K562 (cell line): ENCODE measurements around the gene MINK1. TPM values are rescaled to one million over a fixed set of nuclear protein-coding genes. Genes with fewer than 3 reads are reported as not detected.

Experiments
- ATAC-seq: fragments of 200-7000 bp; cut with Tn5 transposase; 3 replicates; pipeline ENCODE4 v1.9.1; 2020; ENCODE audit warnings: moderate library complexity
- BruUV-seq: library from RNA; stranded (reverse); fragments of 400-500 nt; replicated peaks from 2 replicates; lab custom pipeline; 2021; lab: Mats Ljungman, UMichigan
- CTCF ChIA-PET: fragments of 300-600 bp; formaldehyde crosslinking; extraction: SDS; loops from one replicate; lab custom pipeline; 2021; ENCODE audit warnings: low intra/inter-chr PET ratio; lab: Yijun Ruan, JAX
- POLR2A ChIA-PET: fragments of 300-600, 350-650 bp; sonication (Branson Sonifier 250); formaldehyde crosslinking; extraction: SDS; loops from one replicate; lab custom pipeline; 2021; ENCODE audit warnings: antibody characterized with exemption, inconsistent platforms; lab: Yijun Ruan, JAX
- DNase-seq, 4 experiments: peaks; one replicate each; pipeline versions ENCODE4 v3.0.0 to v3.0.0-alpha.2; 2011 to 2018; ENCODE audit warnings: low spot score in 3 of 4, mixed read lengths in 3 of 4; ENCODE audit errors: extremely low read depth in 1 of 4
- FAIRE-seq: peaks from 2 replicates; lab custom pipeline; 2011; peaks lifted over from hg19 to GRCh38; lab: Jason Lieb, UNC
- H2AFZ ChIP-seq: 2 replicates; pipeline ENCODE4 v1.6.0; 2011; ENCODE audit warnings: low read depth, low read length, control low read depth, inconsistent platforms
- H3K27ac ChIP-seq: fragments of 200-600 bp; 3 replicates; pipeline ENCODE4 v1.8.0; 2011; ENCODE audit warnings: low read depth, mild to moderate bottlenecking, control low read depth, inconsistent platforms, low read length, moderate library complexity, mixed read lengths; ENCODE audit errors: extremely low read depth
- H3K27me3 ChIP-seq, 2 experiments: fragments of 300-600 bp in 1 of 2; 2 replicates in 1 of 2; 3 replicates in 1 of 2; pipeline versions ENCODE4 v1.6.0 to v1.8.0; 2011; ENCODE audit warnings: inconsistent platforms in 2 of 2, low read length in 2 of 2, mild to moderate bottlenecking in 1 of 2, mixed read lengths in 1 of 2, moderate library complexity in 1 of 2; ENCODE audit not compliant: control insufficient read depth in 2 of 2, insufficient read depth in 2 of 2
- H3K36me3 ChIP-seq: fragments of 300-600 bp; 3 replicates; pipeline ENCODE4 v1.8.0; 2011; ENCODE audit warnings: mild to moderate bottlenecking, low read length, inconsistent platforms; ENCODE audit not compliant: control insufficient read depth, insufficient read depth
- H3K4me1 ChIP-seq, 2 experiments: fragments of 200-600 bp in 1 of 2; replicated peaks in 1 of 2; 2 replicates in 1 of 2; 3 replicates in 1 of 2; pipeline versions ENCODE4 v1.5.1 to v1.8.0; 2011; ENCODE audit warnings: inconsistent platforms in 2 of 2, low read length in 2 of 2, mild to moderate bottlenecking in 1 of 2, mixed read lengths in 1 of 2, moderate library complexity in 1 of 2; ENCODE audit not compliant: control insufficient read depth in 2 of 2, insufficient read depth in 2 of 2
- H3K4me2 ChIP-seq: 2 replicates; pipeline ENCODE4 v1.6.1; 2011; ENCODE audit warnings: low read length, control low read depth, inconsistent platforms, mixed read lengths; ENCODE audit not compliant: insufficient read depth
- H3K4me3 ChIP-seq: fragments of 200-600 bp; sonication (generic), shearing (Covaris generic); 2 replicates; pipeline ENCODE4 v1.5.1; 2016; ENCODE audit warnings: control low read depth, inconsistent platforms
- H3K79me2 ChIP-seq: fragments of 200-600 bp; 3 replicates; pipeline ENCODE4 v1.8.0; 2011; ENCODE audit warnings: low read length, inconsistent platforms; ENCODE audit not compliant: control insufficient read depth, insufficient read depth
- H3K9ac ChIP-seq, 2 experiments: 2 replicates each; pipeline versions ENCODE4 v1.6.0 to v1.6.1; 2011; ENCODE audit warnings: low read depth in 2 of 2, low read length in 2 of 2, control low read depth in 1 of 2, inconsistent platforms in 1 of 2, mild to moderate bottlenecking in 1 of 2, mixed read lengths in 1 of 2; ENCODE audit not compliant: insufficient read depth in 1 of 2
- H3K9me1 ChIP-seq: one replicate; pipeline ENCODE4 v1.6.0; 2011; ENCODE audit warnings: inconsistent platforms, mild to moderate bottlenecking, low read length, moderate library complexity; ENCODE audit not compliant: control insufficient read depth, insufficient read depth
- H3K9me3 ChIP-seq: replicated peaks from 2 replicates; pipeline ENCODE4 v1.5.1; 2011; ENCODE audit warnings: low read depth, low read length, inconsistent platforms; ENCODE audit not compliant: control insufficient read depth, insufficient read depth
- H4K20me1 ChIP-seq: replicated peaks from 2 replicates; pipeline ENCODE4 v1.6.1; 2011; ENCODE audit warnings: low read length, inconsistent platforms, mixed read lengths; ENCODE audit not compliant: control insufficient read depth, insufficient read depth
- CBFB ChIP-seq: sonication (generic); formaldehyde crosslinking; IDR thresholded peaks from 2 replicates; pipeline ENCODE4 v1.4.0; 2020; ENCODE audit warnings: mild to moderate bottlenecking, missing genetic modification reagents
- ILK ChIP-seq: fragments of 450-650 bp; IDR thresholded peaks from 2 replicates; pipeline ENCODE4 v1.6.1; 2016; ENCODE audit warnings: missing genetic modification characterization, low read depth, mild to moderate bottlenecking, missing compliant biosample characterization, moderate library complexity, borderline replicate concordance
- KAT7 ChIP-seq: sonication (generic); formaldehyde crosslinking; IDR thresholded peaks from 2 replicates; pipeline ENCODE4 v1.8.0; 2022; ENCODE audit warnings: missing genetic modification reagents, mild to moderate bottlenecking, borderline replicate concordance
- NR2C1 ChIP-seq, 2 experiments: fragments of 450-650 bp; IDR thresholded peaks; 2 replicates each; pipeline ENCODE4 v1.6.1; 2017; ENCODE audit warnings: mild to moderate bottlenecking in 2 of 2, antibody characterized with exemption in 1 of 2, inconsistent platforms in 1 of 2, missing compliant biosample characterization in 1 of 2, missing genetic modification characterization in 1 of 2
- OTX1 ChIP-seq: fragments of 450-650 bp; formaldehyde crosslinking; IDR thresholded peaks from 2 replicates; pipeline ENCODE4 v1.4.0; 2022; ENCODE audit warnings: mild to moderate bottlenecking
- POLR2G ChIP-seq: fragments of 200-400 bp; formaldehyde crosslinking; IDR thresholded peaks from 2 replicates; pipeline ENCODE4 v1.6.1; 2017; ENCODE audit warnings: low read depth, mild to moderate bottlenecking, antibody characterized with exemption, low read length, moderate library complexity
- POLR3A ChIP-seq: IDR thresholded peaks from 2 replicates; pipeline ENCODE4 v1.6.1; 2011; ENCODE audit warnings: borderline replicate concordance, mild to moderate bottlenecking, moderate library complexity; ENCODE audit not compliant: insufficient read length, insufficient read depth; ENCODE audit errors: extremely low read depth
- SMAD3 ChIP-seq: fragments of 450-650 bp; formaldehyde crosslinking; conservative IDR thresholded peaks from 2 replicates; pipeline ENCODE4 v1.4.0; 2020; ENCODE audit warnings: mild to moderate bottlenecking
- TBP ChIP-seq: optimal IDR thresholded peaks from 2 replicates; pipeline ENCODE3; 2011; ENCODE audit warnings: low read depth, low read length, improper control_type of control experiment
- ZBTB33 ChIP-seq: sonication (generic); formaldehyde crosslinking; IDR thresholded peaks from 2 replicates; pipeline ENCODE4 v1.8.1; 2023; ENCODE audit warnings: mild to moderate bottlenecking, missing genetic modification reagents
- ZSCAN32 ChIP-seq: fragments of 450-650 bp; formaldehyde crosslinking; IDR thresholded peaks from 2 replicates; pipeline ENCODE4 v1.4.0; 2020; ENCODE audit warnings: mild to moderate bottlenecking, moderate library complexity
- WGBS: fragments of 100-300 bp; shearing (Covaris generic); methylation state at CpG from one replicate; pipeline ENCODE4 v1.1.6; 2016; ENCODE audit warnings: low coverage, mixed read lengths; ENCODE audit not compliant: insufficient coverage; ENCODE audit errors: missing lambda C conversion rate; 5-methylcytosine and 5-hydroxymethylcytosine counted together
- in situ Hi-C: fragments of 300-500 bp; cut with MboI; formaldehyde crosslinking; loops from 4 replicates; pipeline ENCODE4 v1.15.0; 2018; ENCODE audit warnings: inconsistent platforms, mixed read lengths
- intact Hi-C: fragments of 100-400 bp; cut with micrococcal nuclease; formaldehyde crosslinking; loops from 2 replicates; pipeline ENCODE4 v1.14.2; 2022
- polyA plus RNA-seq, 8 experiments: library from polyadenylated mRNA; depleted of rRNA in 4 of 8; stranded (reverse) in 5 of 8; unstranded in 3 of 8; fragments of >200 nt; fragmentation: Nextera tagmentation in 2 of 8; fragmentation: Illumina TruSeq in 1 of 8; extraction: Ambion mirVana in 2 of 8; extraction: Trizol in 1 of 8; gene quantifications; 2 replicates each; pipeline versions ENCODE4 v1.2.1 to v1.2.3, GENCODE V29; 2011 to 2014; ENCODE audit warnings: inconsistent platforms in 1 of 8, missing spikeins in 1 of 8
- total RNA-seq, 7 experiments: library from RNA; depleted of rRNA in 6 of 7; stranded (reverse); fragments of >200 nt in 6 of 7; fragmentation: Illumina TruSeq in 2 of 7; extraction: Trizol in 2 of 7; gene quantifications; 2 replicates each; pipeline versions ENCODE4 v1.2.1 to v1.2.3, GENCODE V29; 2011 to 2021; ENCODE audit warnings: low replicate concordance in 1 of 7

MINK1 gene
- total and polyA plus RNA-seq, 9 of the 15 experiments (the other 6 are each of a cell fraction or from before 2014, with no cell fraction given): 0.11 to 54.2 (median 14.9) TPM

GRCh38 chr17:4898927-4899326 is 65.8 kb downstream of the MINK1 start:
- H4K20me1 ChIP-seq: no peaks in the 10 kb centered on the region
- no peak for FAIRE-seq
- peaks cover 14 to 33% of the 10 kb centered on the region in 2 experiments for H3K4me1 ChIP-seq
- H3K36me3 ChIP-seq: peaks cover 28% of the 10 kb centered on the region; the same call in 2 of the 3 replicates
- no peaks in the 10 kb centered on the region for H3K79me2 ChIP-seq
- intact Hi-C loops: no loop called here
- H3K9me1 ChIP-seq: peaks cover 2% of the 10 kb centered on the region
- WGBS: 100% methylated on average over 2 of the region's 34 CpGs
- H3K9ac ChIP-seq: no peak overlapping the region
- no peak overlapping the region for H2AFZ ChIP-seq
- in situ Hi-C loops: no loop called here
- no peak overlapping the region for H3K4me3 ChIP-seq
- no peak for ATAC-seq
- CTCF ChIA-PET: no interaction called here
- no peak overlapping the region for H3K4me2 ChIP-seq
- H3K27me3 ChIP-seq: no peaks in the 10 kb centered on the region
- POLR2A ChIA-PET: interaction anchor here (0.6 to 1.1 kb wide), 2 partner anchors 10 to 377 kb away, joined by 3 read pairs; no protein-coding TSS in a partner anchor
- no peaks in the 10 kb centered on the region for H3K9me3 ChIP-seq
- DNase-seq: no peak
- no TSS peak for BruUV-seq
- TF ChIP-seq SMAD3 (CRISPR knock-in tag) (no peak), POLR2G (0 out of 2 replicates have a peak, but pooled peaks have one; percentile 2)
- H3K27ac ChIP-seq: no peak overlapping the region

GRCh38 chr17:4899341-4900230 is 66.4 kb downstream of the MINK1 start, which contains the start of gene C17orf107:
TSS of gene C17orf107 (plus strand) at chr17:4899536. CDS start at chr17:4899763, 227 bp downstream.
- peaks cover 22% of the 10 kb centered on the region; the same call in 1 of the 3 replicates for H3K36me3 ChIP-seq
- CTCF ChIA-PET: no interaction called here
- in situ Hi-C loops (no loop called here), intact Hi-C loops (loop anchor here (10.0 kb wide), 1 partner anchor 65 kb away; the partner anchor contains the start of gene SPAG7)
- H3K27me3 ChIP-seq: no peaks in the 10 kb centered on the region
- no peak within 1 kb of the TSS for H3K9ac ChIP-seq
- H2AFZ ChIP-seq: no peak within 1 kb of the TSS
- no peak within 1 kb of the TSS for H3K4me2 ChIP-seq
- no peak within 1 kb of the TSS for H3K4me3 ChIP-seq
- no peaks in the 10 kb centered on the region for H3K79me2 ChIP-seq
- no peak for FAIRE-seq
- TF ChIP-seq ZBTB33 (CRISPR knock-in tag) (peak; percentile 54; the same call in 1 of the 2 replicates), POLR2G (0 out of 2 replicates have a peak, but pooled peaks have one; percentile 8), ZSCAN32 (CRISPR knock-in tag) (no peak), OTX1 (CRISPR knock-in tag) (no peak), CBFB (CRISPR knock-in tag) (no peak), POLR3A (no peak), KAT7 (CRISPR knock-in tag) (no peak), TBP (no peak), NR2C1 (IDR thresholded peaks at IDR 0.05) (no peak), NR2C1 (tag; IDR thresholded peaks at IDR 0.05) (no peak), ILK (tag) (no peak)
- no TSS peak for BruUV-seq
- no peak for ATAC-seq
- no peaks in the 10 kb centered on the region for H4K20me1 ChIP-seq
- peaks cover 2% of the 10 kb centered on the region for H3K9me1 ChIP-seq
- H3K27ac ChIP-seq: no peak within 1 kb of the TSS
- H3K9me3 ChIP-seq: no peaks in the 10 kb centered on the region
- DNase-seq: no peak
- POLR2A ChIA-PET: interaction anchor here (0.6 to 1.1 kb wide), 2 partner anchors 10 to 377 kb away, joined by 3 read pairs; no protein-coding TSS in a partner anchor
- peaks cover 14 to 33% of the 10 kb centered on the region in 2 experiments for H3K4me1 ChIP-seq
- 93% methylated on average over 14 of the region's 60 CpGs for WGBS
